Esophagus squamous epithelium (tissue), 5 donors: ENCODE results near the gene IL22. TPM values are rescaled to one million over a fixed set of nuclear protein-coding genes. Genes with fewer than 3 reads are reported as not detected.

Source experiments
- DNase-seq: peaks from one replicate; lab custom pipeline; 2025; lab: John Stamatoyannopoulos, UW
- H3K27ac ChIP-seq, 4 donors: fragments of 200-600 bp; sonication (generic); one replicate each; pipeline ENCODE4 v1.5.1; 2016 to 2019; ENCODE audit warnings: mild to moderate bottlenecking in 1 of 4
- H3K27me3 ChIP-seq, 4 donors: fragments of 200-600 bp; sonication (generic); 1 replicate in 3 of 4; 2 replicates in 1 of 4; pipeline versions ENCODE4 v1.5.1 to v1.6.0; 2017 to 2021; ENCODE audit warnings: antibody characterized with exemption in 1 of 4
- H3K36me3 ChIP-seq, 3 donors: fragments of 200-600 bp; sonication (generic); one replicate each; pipeline ENCODE4 v1.5.1; 2016 to 2019
- H3K4me1 ChIP-seq, 3 donors: fragments of 200-600 bp; sonication (generic); one replicate each; pipeline ENCODE4 v1.5.1; 2017 to 2019
- H3K4me3 ChIP-seq, 4 donors: fragments of 200-600 bp; sonication (generic); 1 replicate in 3 of 4; 2 replicates in 1 of 4; pipeline ENCODE4 v1.5.1; 2016 to 2019; ENCODE audit warnings: mild to moderate bottlenecking in 2 of 4, moderate library complexity in 1 of 4
- H3K9me3 ChIP-seq, 3 donors: fragments of 200-600 bp; sonication (generic); one replicate each; pipeline ENCODE4 v1.5.1; 2016 to 2019
- CTCF ChIP-seq, 6 experiments: fragments of 450-650 bp in 4 of 6; fragments of 200-600 bp in 2 of 6; sonication (generic) in 2 of 6; IDR thresholded peaks; one replicate each; pipeline ENCODE4 v1.5.1; 2016 to 2019; ENCODE audit warnings: antibody characterized with exemption in 6 of 6, mild to moderate bottlenecking in 4 of 6, moderate library complexity in 4 of 6
- POLR2A ChIP-seq, 4 donors: fragments of 450-650 bp; IDR thresholded peaks; one replicate each; pipeline ENCODE4 v1.6.1; 2017; ENCODE audit warnings: antibody characterized with exemption in 4 of 4, mild to moderate bottlenecking in 4 of 4, moderate library complexity in 3 of 4
- WGBS, 2 donors: methylation state at CpG; one replicate each; pipeline ENCODE4 v1.1.5; 2018; 5-methylcytosine and 5-hydroxymethylcytosine counted together
- intact Hi-C: fragments of 100-400 bp; cut with DNase I; formaldehyde crosslinking; loops from one replicate; pipeline ENCODE4 v1.15.0; 2022
- total RNA-seq, 4 donors: library from RNA; depleted of rRNA; stranded (reverse); fragments of >200 nt; gene quantifications; one replicate each; pipeline ENCODE4 v1.1.0, GENCODE V29; 2016
- donor health status: DM: yes; HTN: yes; CAD: no.

IL22 gene
- total RNA-seq, 4 donors from 2014 or later = 0.35 TPM; not detected in 3

- Histone ChIP-seq H3K27me3 (peaks cover 0 to 4% (median 0%) of the 10 kb centered on the region in 4 donors), H3K36me3 (no peaks in the 10 kb centered on the region), H3K27ac (no peak overlapping the region), H3K4me3 (no peak overlapping the region), H3K9me3 (no peaks in the 10 kb centered on the region), H3K4me1 (no peaks in the 10 kb centered on the region)
- intact Hi-C loops = no loop called here
- whole genome bisulfite sequencing, 2 donors = 70 to 73% methylated on average over 12 of the region's 12 CpGs
- no peak for TF ChIP-seq POLR2A (IDR thresholded peaks at IDR 0.05)
- TF ChIP-seq CTCF (IDR thresholded peaks at IDR 0.05) = no peak
- DNase-seq = no peak
These were observed 54.8 kb downstream of the IL22 start for GRCh38 chr12:68198507-68199086.

Other genes with a start within 250 kb of the IL22 start
- not detected for gene IFNG, start 93.9 kb downstream of the IL22 start, total RNA-seq
- 1 to 10 TPM in 1 of 4 donors, under 1 TPM in 1, not detected in 2; 0.38 to 1.3 TPM for gene IL26, start 27.8 kb downstream of the IL22 start, total RNA-seq
- 10 to 100 TPM in 2 of 4 donors, 1 to 10 TPM in 2; 8.0 to 14.1 (median 10.5) TPM for gene MDM1, start 78.8 kb upstream of the IL22 start, total RNA-seq